GM18858 (cell line): Measurements from ENCODE around the gene TAF11.
"Not testable (repeated sequence)": the region's sequence is repeated elsewhere in the genome, so short reads cannot be mapped to it uniquely, and the experiment has no call there.

ENCODE experiments used
- ATAC-seq: cut with Tn5 transposase; IDR thresholded peaks from one replicate; pipeline ENCODE4 v1.9.1; 2021; ENCODE audit not compliant: unreplicated experiment

Gene TAF11

GRCh38 chr6:34867484-34867883, 20.4 kb downstream of the TAF11 start:
- ATAC-seq = no peak

- no peak for ATAC-seq
Measured at GRCh38 chr6:34866509-34866908, 21.3 kb downstream of the TAF11 start.

- ATAC-seq = no peak
Measured at GRCh38 chr6:34865107-34865506, 22.7 kb downstream of the TAF11 start.

- no peak for ATAC-seq
Measured at GRCh38 chr6:34864007-34864406, 23.8 kb downstream of the TAF11 start.

- no peak for ATAC-seq
Measured at GRCh38 chr6:34860776-34861175, 27.1 kb downstream of the TAF11 start.

GRCh38 chr6:34859951-34860350, 27.9 kb downstream of the TAF11 start:
- ATAC-seq = no peak

GRCh38 chr6:34858681-34859080, 29.2 kb downstream of the TAF11 start:
- no peak for ATAC-seq

- no peak for ATAC-seq
Measured at GRCh38 chr6:34855463-34855862, 32.4 kb downstream of the TAF11 start.

- no peak for ATAC-seq
Measured at GRCh38 chr6:34852406-34853085, 35.3 kb downstream of the TAF11 start.

- no peak for ATAC-seq
Measured at GRCh38 chr6:34851361-34851760, 36.5 kb downstream of the TAF11 start.

- ATAC-seq = not testable (repeated sequence)
Measured at GRCh38 chr6:34849066-34849465, 38.8 kb downstream of the TAF11 start.

- no peak for ATAC-seq
Measured at GRCh38 chr6:34839666-34840352, 48.0 kb downstream of the TAF11 start.

- ATAC-seq = no peak
Measured at GRCh38 chr6:34837528-34837927, 50.3 kb downstream of the TAF11 start.

- ATAC-seq = no peak
Measured at GRCh38 chr6:34836451-34836850, 51.4 kb downstream of the TAF11 start.

- ATAC-seq = no peak
Measured at GRCh38 chr6:34836008-34836407, 51.8 kb downstream of the TAF11 start.

- ATAC-seq = no peak
Measured at GRCh38 chr6:34834789-34835518, 52.9 kb downstream of the TAF11 start.

GRCh38 chr6:34832942-34833341, 54.9 kb downstream of the TAF11 start:
- ATAC-seq = no peak

- ATAC-seq = no peak
Measured at GRCh38 chr6:34829137-34829536, 58.7 kb downstream of the TAF11 start.
